GM23338 (cell line): ENCODE data around the gene AIP. TPM values are rescaled to one million over a fixed set of nuclear protein-coding genes. Genes with fewer than 3 reads are reported as not detected.
"Not testable (repeated sequence)": the region's sequence is repeated elsewhere in the genome, so short reads cannot be mapped to it uniquely, and the experiment has no call there.

Source experiments
- ATAC-seq: fragments of 200-7000 bp; cut with Tn5 transposase; 3 replicates; pipeline ENCODE4 v1.9.1; 2020
- DNase-seq: peaks from one replicate; pipeline ENCODE4 v3.0.0-alpha.2; 2015; ENCODE audit warnings: low spot score
- H2AFZ ChIP-seq: fragments of 200-600 bp; sonication (generic); 2 replicates; pipeline ENCODE4 v1.8.0; 2016; ENCODE audit warnings: antibody characterized with exemption, mild to moderate bottlenecking, moderate library complexity
- H3F3A ChIP-seq: fragments of 200-600 bp; sonication (generic); replicated peaks from 2 replicates; pipeline ENCODE4 v1.8.0; 2017; ENCODE audit warnings: antibody characterized with exemption, mixed run types, low read depth
- H3K27ac ChIP-seq: fragments of 200-600 bp; sonication (generic); 2 replicates; pipeline ENCODE4 v1.6.1; 2016; ENCODE audit warnings: low read depth
- H3K27me3 ChIP-seq: fragments of 200-600 bp; sonication (generic); 2 replicates; pipeline ENCODE4 v1.8.0; 2016; ENCODE audit warnings: mild to moderate bottlenecking, mixed run types, moderate library complexity; ENCODE audit not compliant: insufficient read depth
- H3K36me3 ChIP-seq: fragments of 200-600 bp; sonication (generic); 2 replicates; pipeline ENCODE4 v1.8.0; 2016; ENCODE audit warnings: mild to moderate bottlenecking; ENCODE audit not compliant: insufficient read depth
- H3K4me1 ChIP-seq: fragments of 200-600 bp; sonication (generic); 2 replicates; pipeline ENCODE4 v1.8.0; 2016; ENCODE audit warnings: mild to moderate bottlenecking, moderate library complexity; ENCODE audit not compliant: insufficient read depth
- H3K4me2 ChIP-seq: fragments of 200-600 bp; sonication (generic); 2 replicates; pipeline ENCODE4 v1.7.1; 2017; ENCODE audit warnings: mixed run types
- H3K4me3 ChIP-seq: fragments of 200-600 bp; sonication (generic); 2 replicates; pipeline ENCODE4 v1.6.1; 2016; ENCODE audit warnings: mixed run types
- H3K79me2 ChIP-seq: fragments of 200-600 bp; sonication (generic); replicated peaks from 2 replicates; pipeline ENCODE4 v1.8.0; 2017; ENCODE audit warnings: mild to moderate bottlenecking; ENCODE audit not compliant: insufficient read depth
- H3K9me2 ChIP-seq: fragments of 200-600 bp; sonication (generic); 2 replicates; pipeline ENCODE4 v1.8.0; 2017; ENCODE audit not compliant: insufficient read depth
- H4K20me1 ChIP-seq: fragments of 200-600 bp; sonication (generic); replicated peaks from 2 replicates; pipeline ENCODE4 v1.8.0; 2017; ENCODE audit warnings: mild to moderate bottlenecking; ENCODE audit not compliant: insufficient read depth
- H3K27ac Mint-ChIP-seq: 2 replicates; pipeline ENCODE4 v1.8.0; 2020; ENCODE audit warnings: inconsistent platforms, mild to moderate bottlenecking, moderate library complexity, mixed read lengths
- H3K27me3 Mint-ChIP-seq: 3 replicates; pipeline ENCODE4 v1.8.0; 2022; ENCODE audit warnings: low read depth, mild to moderate bottlenecking, moderate library complexity, mixed read lengths, inconsistent platforms; ENCODE audit not compliant: insufficient read depth, poor library complexity
- H3K36me3 Mint-ChIP-seq: 3 replicates; pipeline ENCODE4 v1.8.0; 2021; ENCODE audit warnings: low read depth, mild to moderate bottlenecking, inconsistent platforms, moderate library complexity, mixed read lengths
- H3K4me1 Mint-ChIP-seq: 3 replicates; pipeline ENCODE4 v1.8.0; 2020; ENCODE audit warnings: mild to moderate bottlenecking, inconsistent platforms, mixed read lengths
- H3K4me3 Mint-ChIP-seq: 3 replicates; pipeline ENCODE4 v1.8.0; 2021; ENCODE audit warnings: moderate library complexity, mild to moderate bottlenecking, inconsistent platforms, mixed read lengths
- H3K9me3 Mint-ChIP-seq: 3 replicates; pipeline ENCODE4 v1.8.0; 2020; ENCODE audit warnings: moderate library complexity, mild to moderate bottlenecking, inconsistent platforms, mixed read lengths
- CREB1 ChIP-seq: fragments of 250-450 bp; sonication (Bioruptor Pico); IDR thresholded peaks from 2 replicates; pipeline ENCODE4 v1.5.0; 2020; ENCODE audit warnings: low read depth, mild to moderate bottlenecking, moderate library complexity
- CTCF ChIP-seq, 2 experiments: fragments of 200-600 bp in 1 of 2; sonication (generic) in 1 of 2; conservative IDR thresholded peaks; 2 replicates each; pipeline versions ENCODE4 v1.5.1 to v1.6.1; 2016 to 2017; ENCODE audit warnings: antibody characterized with exemption in 2 of 2, low read depth in 2 of 2, mild to moderate bottlenecking in 2 of 2, moderate library complexity in 1 of 2
- EZH2phosphoT487 ChIP-seq: fragments of 200-600 bp; sonication (generic); IDR thresholded peaks from one replicate; pipeline ENCODE4 v1.8.1; 2018; ENCODE audit warnings: antibody characterized with exemption; ENCODE audit not compliant: unreplicated experiment
- JUNB ChIP-seq: IDR thresholded peaks from one replicate; pipeline ENCODE4 v1.6.1; 2016; ENCODE audit warnings: antibody characterized with exemption; ENCODE audit not compliant: unreplicated experiment
- POLR2AphosphoS5 ChIP-seq: IDR thresholded peaks from 2 replicates; pipeline ENCODE4 v1.6.1; 2016; ENCODE audit warnings: antibody characterized with exemption, low read depth
- STAT1 ChIP-seq: IDR thresholded peaks from one replicate; pipeline ENCODE4 v1.6.1; 2016; ENCODE audit warnings: antibody characterized with exemption; ENCODE audit not compliant: unreplicated experiment
- ZNF114 ChIP-seq: fragments of 250-450 bp; sonication (Bioruptor Pico); IDR thresholded peaks from 2 replicates; pipeline ENCODE4 v1.5.0; 2020; ENCODE audit warnings: mild to moderate bottlenecking, moderate library complexity
- ZNF462 ChIP-seq: fragments of 250-450 bp; sonication (Bioruptor Pico); IDR thresholded peaks from 2 replicates; pipeline ENCODE4 v1.5.0; 2020; ENCODE audit warnings: mild to moderate bottlenecking, moderate library complexity
- polyA plus RNA-seq: library from polyadenylated mRNA; unstranded; fragments of >200 nt; fragmentation: Nextera tagmentation; extraction: Ambion mirVana; gene quantifications from 2 replicates; pipeline ENCODE4 v1.2.1, GENCODE V29; 2016
- total RNA-seq: library from RNA; depleted of rRNA; stranded (reverse); fragments of >200 nt; shearing (Covaris generic); gene quantifications from 2 replicates; pipeline ENCODE4 v1.2.3, GENCODE V29; 2014

Gene AIP
- total and polyA plus RNA-seq, 2 experiments from 2014 or later: 29.1 to 32.1 TPM

GRCh38 chr11:67464411-67465188, 18.2 kb upstream of the AIP start:
- no peaks in the 10 kb centered on the region for H3K9me3 Mint-ChIP-seq
- H3K36me3 Mint-ChIP-seq: no peaks in the 10 kb centered on the region; the same call in 2 of the 3 replicates
- H3F3A ChIP-seq: no peaks in the 10 kb centered on the region
- H3K4me1 Mint-ChIP-seq: peaks cover 15% of the 10 kb centered on the region; the same call in 2 of the 3 replicates
- H3K27ac Mint-ChIP-seq: peak overlapping the region; percentile 83
- no peaks in the 10 kb centered on the region for H3K36me3 ChIP-seq
- H3K9me2 ChIP-seq: no peaks in the 10 kb centered on the region
- peak overlapping the region; percentile 93 for H3K4me3 ChIP-seq
- ATAC-seq (peak; percentile 70), DNase-seq (peak; percentile 93)
- H3K79me2 ChIP-seq: peaks cover 9% of the 10 kb centered on the region; the same call in 1 of the 2 replicates
- H3K4me3 Mint-ChIP-seq: peak overlapping the region; percentile 85
- peaks cover 13% of the 10 kb centered on the region; the same call in 1 of the 2 replicates for H3K4me1 ChIP-seq
- TF ChIP-seq CREB1 (CRISPR knock-in tag): no peak
- TF ChIP-seq POLR2AphosphoS5: peak; percentile 93
- peak overlapping the region; percentile 94 for H3K4me2 ChIP-seq
- H3K27ac ChIP-seq: peak overlapping the region; percentile 84; the same call in 1 of the 2 replicates
- peaks cover 17% of the 10 kb centered on the region for H3K27me3 Mint-ChIP-seq
- peak overlapping the region; percentile 84 for H2AFZ ChIP-seq
- H4K20me1 ChIP-seq: no peaks in the 10 kb centered on the region
- no peaks in the 10 kb centered on the region for H3K27me3 ChIP-seq

GRCh38 chr11:67465189-67465510, 17.7 kb upstream of the AIP start:
- H3K27me3 Mint-ChIP-seq: peaks cover 18% of the 10 kb centered on the region
- Histone ChIP-seq H3K36me3 (no peaks in the 10 kb centered on the region), H3K9me2 (no peaks in the 10 kb centered on the region), H3K4me3 (peak overlapping the region; percentile 93), H3K79me2 (peaks cover 9% of the 10 kb centered on the region; the same call in 1 of the 2 replicates), H3K4me1 (peaks cover 13% of the 10 kb centered on the region; the same call in 1 of the 2 replicates), H3K27me3 (no peaks in the 10 kb centered on the region), H2AFZ (no peak overlapping the region), H3F3A (no peaks in the 10 kb centered on the region), H3K4me2 (peak overlapping the region; percentile 94), H3K27ac (peak overlapping the region; percentile 84; the same call in 1 of the 2 replicates), H4K20me1 (no peaks in the 10 kb centered on the region)
- H3K4me3 Mint-ChIP-seq: peak overlapping the region; percentile 85
- H3K4me1 Mint-ChIP-seq: peaks cover 15% of the 10 kb centered on the region; the same call in 2 of the 3 replicates
- peak overlapping the region; percentile 92 for H3K27ac Mint-ChIP-seq
- no peaks in the 10 kb centered on the region; the same call in 2 of the 3 replicates for H3K36me3 Mint-ChIP-seq
- DNase-seq (peak; percentile 32), ATAC-seq (peak; percentile 3; the same call in 2 of the 3 replicates)
- no peak for TF ChIP-seq STAT1
- no peak for TF ChIP-seq CREB1 (CRISPR knock-in tag)
- TF ChIP-seq CTCF (conservative IDR thresholded peaks at IDR 0.05; ENCODE audit: low read depth in 2 of 2): no peak
- no peak for TF ChIP-seq JUNB
- no peak for TF ChIP-seq EZH2phosphoT487
- TF ChIP-seq ZNF114 (CRISPR knock-in tag): no peak
- no peak for TF ChIP-seq ZNF462 (CRISPR knock-in tag)
- TF ChIP-seq POLR2AphosphoS5: no peak
- H3K9me3 Mint-ChIP-seq: no peaks in the 10 kb centered on the region

- H3K4me3 ChIP-seq: peak overlapping the region; percentile 93
- not testable (repeated sequence) for H3K27me3 ChIP-seq, H2AFZ ChIP-seq, H3K79me2 ChIP-seq, H3K9me2 ChIP-seq, ATAC-seq, H3F3A ChIP-seq, H4K20me1 ChIP-seq, H3K36me3 ChIP-seq, H3K9me3 Mint-ChIP-seq, H3K36me3 Mint-ChIP-seq, DNase-seq
- peaks cover 13% of the 10 kb centered on the region; the same call in 1 of the 2 replicates for H3K4me1 ChIP-seq
- peak overlapping the region; percentile 94 for H3K4me2 ChIP-seq
- peaks cover 18% of the 10 kb centered on the region for H3K27me3 Mint-ChIP-seq
- peak overlapping the region; percentile 84; the same call in 1 of the 2 replicates for H3K27ac ChIP-seq
- peak overlapping the region; percentile 85 for H3K4me3 Mint-ChIP-seq
- peak overlapping the region; percentile 92 for H3K27ac Mint-ChIP-seq
- peaks cover 15% of the 10 kb centered on the region; the same call in 2 of the 3 replicates for H3K4me1 Mint-ChIP-seq
These were observed 17.3 kb upstream of the AIP start for GRCh38 chr11:67465530-67465929.
